NCI-H2227 treated with DMSO at 0.1 percent for 48 hours (cell line): Measurements from ENCODE around the gene TNNC1.

Source experiments
- DNase-seq: peaks from one replicate; lab custom pipeline; 2025; lab: John Stamatoyannopoulos, UW

TNNC1 gene

DNA sequence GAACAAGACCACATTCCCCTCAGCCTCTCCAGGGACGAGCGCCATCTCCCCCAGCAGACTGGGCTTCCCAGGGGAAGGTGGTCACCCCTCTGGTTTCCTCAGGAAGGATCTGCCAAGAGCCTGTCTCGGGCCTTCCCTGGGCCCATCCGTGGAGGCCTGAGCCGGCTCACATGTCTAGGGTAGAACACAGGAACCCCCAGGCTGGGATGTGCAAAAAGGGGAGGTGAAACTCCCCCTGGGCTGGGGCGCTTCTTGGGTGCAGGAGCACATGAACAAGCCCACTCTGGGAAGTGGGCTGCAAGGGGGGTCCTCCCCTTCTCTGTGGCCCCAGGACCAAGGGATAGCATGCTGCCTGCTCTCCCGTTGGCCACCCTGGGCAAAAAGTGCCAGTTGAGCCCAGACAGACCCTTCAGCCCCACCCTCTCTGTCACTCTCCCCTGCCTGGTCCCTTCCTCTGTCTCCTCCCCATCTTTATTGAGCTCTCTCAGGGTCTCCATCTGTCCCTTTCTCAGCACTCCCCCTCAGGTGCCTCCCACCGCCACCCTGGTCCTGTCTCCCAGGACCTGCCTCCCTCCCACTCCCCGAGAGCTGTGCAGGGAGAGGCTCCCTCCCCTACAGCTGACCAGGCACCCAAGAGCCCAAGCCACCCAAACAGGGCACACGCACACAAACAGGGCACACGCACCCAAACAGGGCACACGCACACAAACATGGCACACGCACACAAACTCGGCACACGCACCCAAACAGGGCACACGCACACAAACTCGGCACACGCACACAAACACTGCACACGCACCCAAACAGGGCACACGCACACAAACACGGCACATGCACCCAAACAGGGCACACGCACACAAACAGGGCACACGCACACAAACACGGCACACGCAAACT is 9.8 kb downstream of the TNNC1 start:
- no peak for DNase-seq

GRCh38 chr3:52443268-52443610 is 10.6 kb downstream of the TNNC1 start:
- no peak for DNase-seq

DNA sequence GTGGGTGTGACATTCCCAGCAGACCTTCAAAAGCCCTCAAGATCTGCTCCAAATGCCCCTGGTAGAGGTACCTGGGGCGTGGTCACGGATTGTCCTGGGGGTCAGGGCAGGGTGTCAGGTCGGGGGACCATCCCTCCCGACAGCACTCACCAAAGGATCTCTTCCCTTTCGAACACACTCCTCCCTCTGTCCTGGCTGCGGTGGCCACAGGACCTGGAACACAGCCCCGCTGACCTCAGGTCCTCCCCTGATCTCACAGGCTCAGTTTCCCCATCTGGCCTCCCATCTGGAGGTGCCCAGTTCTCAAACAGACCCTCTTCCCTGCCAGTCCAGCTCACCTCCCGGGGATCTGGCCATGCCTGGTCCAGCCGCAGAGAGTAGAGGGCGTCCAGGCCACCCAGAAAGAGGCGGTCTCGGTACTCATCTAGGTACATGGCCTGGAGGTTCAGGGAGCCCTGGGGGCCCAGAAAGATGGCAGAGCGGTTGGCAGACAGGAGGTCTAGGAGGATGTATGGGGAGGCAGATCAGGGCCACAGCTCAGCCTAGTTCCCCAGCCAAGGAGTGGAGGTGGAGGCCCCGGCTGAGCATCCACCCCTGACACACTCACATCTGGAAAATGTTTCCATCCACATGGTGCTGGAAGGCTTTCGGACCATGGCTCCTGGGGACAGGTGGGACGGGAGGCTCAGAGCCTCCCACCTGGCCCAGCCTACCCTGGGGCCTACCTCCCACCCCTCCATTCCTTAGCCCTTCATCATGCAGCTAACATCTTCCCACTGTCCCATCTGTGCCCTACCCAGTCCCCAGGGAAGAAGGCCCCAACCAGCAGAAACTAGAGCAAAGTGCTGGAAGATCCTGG is 11.2 kb downstream of the TNNC1 start:
- DNase-seq, result no peak

GRCh38 chr3:52441772-52442332 is 12.0 kb downstream of the TNNC1 start:
- DNase-seq, result no peak

GRCh38 chr3:52441091-52441771 is 12.6 kb downstream of the TNNC1 start:
- DNase-seq, result no peak

DNA sequence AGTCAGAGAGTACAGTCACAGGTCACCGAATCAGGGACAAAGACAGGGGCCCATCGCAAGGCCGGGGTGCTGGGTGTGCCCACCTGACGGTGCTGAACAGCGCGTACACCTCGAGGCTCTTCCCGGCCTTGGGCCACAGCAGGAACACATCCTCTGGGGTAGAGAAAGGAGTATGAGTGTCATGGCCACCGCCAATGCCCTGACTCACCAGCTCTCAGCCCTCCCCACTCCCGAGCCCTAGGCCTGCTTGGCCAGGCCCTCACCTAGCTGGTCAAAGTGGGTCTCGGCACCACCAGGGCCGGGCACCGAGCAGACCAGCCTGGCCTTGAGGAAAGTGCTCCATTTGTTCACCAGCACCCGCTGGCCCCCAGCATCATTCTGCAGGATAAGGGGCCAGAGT is 13.2 kb downstream of the TNNC1 start:
- DNase-seq, result no peak

DNA sequence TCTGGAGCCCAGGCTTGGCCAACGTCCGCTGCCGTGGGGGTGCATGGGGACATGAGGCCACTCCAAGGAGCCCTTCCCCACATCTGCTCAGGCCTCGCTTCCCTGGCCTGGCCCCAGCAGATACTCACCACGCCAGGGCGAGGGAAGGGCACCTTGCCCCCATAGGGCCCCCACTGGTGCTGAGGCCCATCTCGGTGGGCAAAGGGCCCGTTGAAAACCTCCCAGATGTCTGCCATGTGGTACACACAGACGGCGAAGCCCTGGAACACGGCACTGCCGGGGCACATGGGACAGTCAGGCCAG is 13.6 kb downstream of the TNNC1 start:
- no peak for DNase-seq

DNA sequence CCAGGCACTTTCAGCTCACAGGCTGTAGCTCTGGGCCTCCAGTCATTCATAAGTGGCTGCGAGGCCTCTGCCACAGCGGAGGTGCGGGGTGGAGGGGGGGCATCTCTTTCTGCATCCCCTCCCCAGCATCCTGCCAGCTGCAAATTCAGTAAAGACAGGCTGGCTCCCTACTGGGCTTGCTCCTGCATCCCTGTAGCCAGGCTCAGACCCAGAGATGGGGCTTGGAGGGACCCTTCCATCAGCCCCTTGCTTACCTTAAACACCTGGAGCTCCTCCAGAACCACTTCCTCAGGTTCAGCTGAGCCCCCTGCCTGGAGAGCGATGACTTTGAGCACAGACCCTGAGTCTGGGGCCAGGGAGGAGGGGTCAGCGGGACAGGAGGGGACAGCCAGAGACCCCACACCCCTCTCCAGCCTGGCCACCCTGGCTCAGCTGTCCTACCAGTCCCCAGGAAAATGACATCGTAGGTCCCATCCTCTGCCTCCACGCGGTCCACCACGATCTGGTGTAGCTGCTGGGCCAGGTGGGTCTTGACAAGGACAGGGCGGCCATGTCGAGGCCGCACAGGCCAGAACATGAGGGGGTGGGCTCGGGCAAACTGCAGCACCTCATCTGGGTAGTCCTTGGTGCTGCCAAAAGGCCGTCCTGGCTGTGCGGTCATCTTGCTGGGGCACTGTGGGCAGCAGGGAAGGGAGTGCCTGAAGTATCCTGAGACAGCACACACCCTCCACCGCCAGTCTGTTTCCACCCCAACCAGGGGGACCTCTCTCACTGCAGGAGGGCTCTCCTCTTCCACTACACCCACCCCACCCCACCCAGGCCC is 14.2 kb downstream of the TNNC1 start:
- DNase-seq, result no peak

GRCh38 chr3:52438579-52439425 is 15.0 kb downstream of the TNNC1 start:
- no peak for DNase-seq

- no peak for DNase-seq
These were observed 15.8 kb downstream of the TNNC1 start for GRCh38 chr3:52438104-52438376.

- DNase-seq, result no peak
These were observed 16.3 kb downstream of the TNNC1 start for GRCh38 chr3:52437326-52438103.

GRCh38 chr3:52436500-52437149 is 17.2 kb downstream of the TNNC1 start:
- no peak for DNase-seq

- no peak for DNase-seq
These were observed 18.4 kb downstream of the TNNC1 start for GRCh38 chr3:52435246-52436101.

- DNase-seq, result no peak
These were observed 19.2 kb downstream of the TNNC1 start for GRCh38 chr3:52434491-52435115.

DNA sequence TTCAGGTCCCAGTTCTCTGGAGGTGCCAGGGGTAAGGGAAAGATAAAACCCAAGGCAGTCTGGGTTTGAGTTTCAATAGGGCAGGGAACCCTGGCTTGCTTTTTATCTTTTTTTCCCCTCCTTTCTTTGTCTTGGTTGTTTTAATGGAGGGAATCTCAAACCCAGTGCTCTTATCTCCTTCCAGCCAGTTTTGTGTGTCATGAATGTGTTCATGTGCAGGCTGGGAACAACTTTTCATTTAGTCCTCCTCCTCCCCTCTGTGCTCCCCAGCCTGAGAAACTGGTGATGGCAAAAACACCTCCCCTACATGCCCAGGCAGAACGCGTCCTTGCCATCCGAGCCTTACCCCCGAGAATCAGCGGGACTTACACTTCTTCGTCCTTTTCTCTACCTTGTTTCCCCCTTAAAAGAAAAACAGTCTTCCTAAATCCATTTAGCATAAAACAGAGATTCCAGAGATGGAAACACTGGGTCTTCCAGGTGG is 19.8 kb downstream of the TNNC1 start:
- no peak for DNase-seq

GRCh38 chr3:52433328-52433995 is 20.4 kb downstream of the TNNC1 start:
- no peak for DNase-seq

DNA sequence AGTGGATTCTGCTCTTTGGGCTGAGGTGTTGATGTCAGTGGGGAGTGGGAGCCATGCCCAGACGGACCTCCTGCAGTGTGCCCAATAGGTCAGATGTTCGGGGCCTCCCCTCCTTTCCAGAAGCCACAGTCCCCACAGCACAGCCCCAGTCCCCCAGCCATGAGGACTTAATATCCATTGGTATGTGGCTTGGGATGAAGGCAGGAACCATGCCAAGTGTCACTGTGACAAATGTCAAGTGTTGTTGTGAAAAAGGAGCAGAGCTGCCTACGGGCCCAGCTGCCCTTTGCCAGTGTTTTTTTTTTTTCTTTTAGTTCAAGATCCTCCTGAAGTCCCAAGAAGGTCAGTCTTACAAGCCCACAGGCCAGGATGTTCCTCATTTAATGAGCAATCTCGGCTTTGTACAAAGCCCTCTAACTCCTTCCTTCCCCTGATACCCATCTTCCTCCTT is 21.1 kb downstream of the TNNC1 start:
- DNase-seq, result no peak
